CD14-positive monocyte (primary cell): ENCODE results near the gene SMIM38. TPM values are rescaled to one million over a fixed set of nuclear protein-coding genes. Genes with fewer than 3 reads are reported as not detected.

Source experiments
- DNase-seq, 3 donors: peaks; one replicate each; pipeline ENCODE4 v3.0.0-alpha.2; 2011 to 2022
- H2AFZ ChIP-seq: 2 replicates; pipeline ENCODE4 v1.6.0; 2012; ENCODE audit warnings: mild to moderate bottlenecking, low read depth, low read length, inconsistent platforms; ENCODE audit not compliant: insufficient read depth, poor library complexity, severe bottlenecking
- H3K27ac ChIP-seq, 2 donors: 1 replicate in 1 of 2; 2 replicates in 1 of 2; pipeline ENCODE4 v1.5.1; 2012 to 2013; ENCODE audit warnings: low read length in 2 of 2, control low read depth in 1 of 2, inconsistent platforms in 1 of 2, low read depth in 1 of 2, mild to moderate bottlenecking in 1 of 2
- H3K27me3 ChIP-seq, 2 donors: one replicate each; pipeline versions ENCODE4 v1.6.0 to v1.6.1; 2011 to 2013; ENCODE audit warnings: low read length in 2 of 2; ENCODE audit not compliant: control insufficient read depth in 2 of 2, insufficient read depth in 2 of 2
- H3K36me3 ChIP-seq, 2 donors: replicated peaks in 1 of 2; 1 replicate in 1 of 2; 2 replicates in 1 of 2; pipeline versions ENCODE4 v1.5.1 to v1.6.1; 2012 to 2013; ENCODE audit warnings: low read length in 2 of 2, control low read depth in 1 of 2, inconsistent platforms in 1 of 2, mild to moderate bottlenecking in 1 of 2; ENCODE audit not compliant: insufficient read depth in 2 of 2, control insufficient read depth in 1 of 2
- H3K4me1 ChIP-seq, 2 donors: 1 replicate in 1 of 2; 2 replicates in 1 of 2; pipeline versions ENCODE4 v1.5.1 to v1.6.1; 2012 to 2013; ENCODE audit warnings: low read length in 2 of 2, control low read depth in 1 of 2, inconsistent platforms in 1 of 2, mild to moderate bottlenecking in 1 of 2, moderate library complexity in 1 of 2; ENCODE audit not compliant: insufficient read depth in 2 of 2, control insufficient read depth in 1 of 2
- H3K4me2 ChIP-seq: replicated peaks from 2 replicates; pipeline ENCODE3; 2012; ENCODE audit warnings: low read length, moderate library complexity, mild to moderate bottlenecking; ENCODE audit not compliant: poor library complexity, severe bottlenecking; ENCODE audit errors: extremely low read depth
- H3K4me3 ChIP-seq, 3 experiments: fragments of 200-600 bp in 1 of 3; sonication (generic) in 1 of 3; replicated peaks in 1 of 3; 1 replicate in 2 of 3; 2 replicates in 1 of 3; pipeline ENCODE4 v1.5.1; 2011 to 2013; ENCODE audit warnings: low read length in 3 of 3, mild to moderate bottlenecking in 3 of 3, control low read depth in 2 of 3, low read depth in 2 of 3, inconsistent platforms in 1 of 3, moderate library complexity in 1 of 3
- H3K79me2 ChIP-seq: 2 replicates; pipeline ENCODE4 v1.6.0; 2012; ENCODE audit warnings: mild to moderate bottlenecking, control low read depth, inconsistent platforms, low read length, moderate library complexity; ENCODE audit not compliant: insufficient read depth
- H3K9ac ChIP-seq: 2 replicates; pipeline ENCODE4 v1.6.0; 2017; ENCODE audit warnings: low read length, mild to moderate bottlenecking; ENCODE audit not compliant: insufficient read depth, poor library complexity, severe bottlenecking
- H3K9me3 ChIP-seq, 2 donors: replicated peaks in 1 of 2; 1 replicate in 1 of 2; 2 replicates in 1 of 2; pipeline versions ENCODE4 v1.5.1 to v1.6.1; 2012 to 2013; ENCODE audit warnings: low read length in 2 of 2, control low read depth in 1 of 2; ENCODE audit not compliant: control insufficient read depth in 1 of 2, insufficient read depth in 1 of 2
- H4K20me1 ChIP-seq: 2 replicates; pipeline ENCODE4 v1.6.0; 2012; ENCODE audit warnings: mild to moderate bottlenecking, low read length, control low read depth, moderate library complexity; ENCODE audit not compliant: insufficient read depth
- H3K27ac Mint-ChIP-seq, 7 donors: one replicate each; pipeline ENCODE4 v1.8.0; 2020; ENCODE audit warnings: mild to moderate bottlenecking in 7 of 7, mixed read lengths in 7 of 7, moderate library complexity in 6 of 7, inconsistent platforms in 2 of 7
- H3K27me3 Mint-ChIP-seq, 3 donors: one replicate each; pipeline ENCODE4 v1.8.0; 2021 to 2022; ENCODE audit warnings: low read depth in 3 of 3, mild to moderate bottlenecking in 3 of 3, mixed read lengths in 3 of 3, moderate library complexity in 3 of 3, inconsistent platforms in 1 of 3
- H3K36me3 Mint-ChIP-seq, 2 donors: one replicate each; pipeline ENCODE4 v1.8.0; 2020; ENCODE audit warnings: mixed read lengths in 2 of 2, inconsistent platforms in 1 of 2, mild to moderate bottlenecking in 1 of 2
- H3K4me1 Mint-ChIP-seq: one replicate; pipeline ENCODE4 v1.8.0; 2020; ENCODE audit warnings: mild to moderate bottlenecking, mixed read lengths
- H3K4me3 Mint-ChIP-seq, 2 donors: one replicate each; pipeline ENCODE4 v1.8.0; 2020; ENCODE audit warnings: mild to moderate bottlenecking in 2 of 2, mixed read lengths in 2 of 2, moderate library complexity in 1 of 2
- H3K9me3 Mint-ChIP-seq, 7 donors: one replicate each; pipeline ENCODE4 v1.8.0; 2020 to 2022; ENCODE audit warnings: mixed read lengths in 7 of 7, mild to moderate bottlenecking in 6 of 7, moderate library complexity in 6 of 7, inconsistent platforms in 2 of 7
- CTCF ChIP-seq: fragments of 200-600 bp; IDR thresholded peaks from one replicate; pipeline ENCODE4 v1.8.0; 2022; ENCODE audit warnings: antibody characterized with exemption, mild to moderate bottlenecking
- WGBS: methylation state at CpG from one replicate; pipeline ENCODE4 v1.1.5; 2013; ENCODE audit warnings: missing lambda C conversion rate; ENCODE audit not compliant: insufficient coverage; 5-methylcytosine and 5-hydroxymethylcytosine counted together
- intact Hi-C, 2 donors: fragments of 100-400 bp; cut with micrococcal nuclease; formaldehyde crosslinking; loops; one replicate each; pipeline versions ENCODE4 v1.15.0 to v1.15.1; 2023
- polyA plus RNA-seq, 3 donors: library from polyadenylated mRNA; depleted of rRNA in 1 of 3; unstranded in 2 of 3; stranded (reverse) in 1 of 3; fragments of 300-500 nt in 2 of 3; fragments of >200 nt in 1 of 3; fragmentation: Illumina TruSeq in 2 of 3; gene quantifications; 1 replicate in 2 of 3; 2 replicates in 1 of 3; pipeline ENCODE4 v1.2.3, GENCODE V29; 2012 to 2021

SMIM38 gene
- polyA plus RNA-seq, 3 donors: 0.05 TPM; not detected in 2

- Histone ChIP-seq H3K4me2 (no peak overlapping the region), H3K4me1 (peaks cover 7 to 9% of the 10 kb centered on the region in 2 donors), H3K9me3 (peaks cover 0 to 8% of the 10 kb centered on the region in 2 donors), H3K79me2 (no peaks in the 10 kb centered on the region), H4K20me1 (no peaks in the 10 kb centered on the region), H3K27me3 (peaks cover 0 to 2% of the 10 kb centered on the region in 2 donors), H3K9ac (no peak overlapping the region), H3K4me3 (no peak overlapping the region), H2AFZ (no peak overlapping the region), H3K27ac (no peak overlapping the region), H3K36me3 (no peaks in the 10 kb centered on the region)
- H3K27me3 Mint-ChIP-seq: peaks cover 3 to 15% (median 7%) of the 10 kb centered on the region in 3 donors
- no peak for TF ChIP-seq CTCF
- peaks cover 5 to 18% (median 9%) of the 10 kb centered on the region in 7 donors for H3K9me3 Mint-ChIP-seq
- no peak overlapping the region for H3K27ac Mint-ChIP-seq
- peaks cover 6% of the 10 kb centered on the region for H3K4me1 Mint-ChIP-seq
- DNase-seq: no peak
- WGBS: 71% methylated on average over 4 of the region's 10 CpGs
- no peak overlapping the region for H3K4me3 Mint-ChIP-seq
- intact Hi-C loops: no loop called here
- no peaks in the 10 kb centered on the region for H3K36me3 Mint-ChIP-seq
Observed at GRCh38 chr11:69164824-69165223, 9.1 kb downstream of the SMIM38 start.

GRCh38 chr11:69165775-69166174 lies 10.0 kb downstream of the SMIM38 start:
- H3K9ac ChIP-seq: no peak overlapping the region
- H3K4me3 ChIP-seq: no peak overlapping the region
- no peaks in the 10 kb centered on the region for H3K36me3 Mint-ChIP-seq
- H3K27me3 Mint-ChIP-seq: peaks cover 5 to 14% (median 7%) of the 10 kb centered on the region in 3 donors
- no peaks in the 10 kb centered on the region for H3K79me2 ChIP-seq
- H2AFZ ChIP-seq: no peak overlapping the region
- no peak overlapping the region for H3K4me3 Mint-ChIP-seq
- no peak overlapping the region for H3K27ac Mint-ChIP-seq
- H3K9me3 ChIP-seq: peaks cover 0 to 8% of the 10 kb centered on the region in 2 donors
- H3K9me3 Mint-ChIP-seq: peaks cover 5 to 18% (median 9%) of the 10 kb centered on the region in 7 donors
- no peaks in the 10 kb centered on the region for H4K20me1 ChIP-seq
- H3K4me1 ChIP-seq: peaks cover 7 to 9% of the 10 kb centered on the region in 2 donors
- intact Hi-C loops: no loop called here
- 80% methylated on average over 1 of the region's 2 CpGs for WGBS
- no peak for TF ChIP-seq CTCF
- H3K4me2 ChIP-seq: no peak overlapping the region
- no peak overlapping the region for H3K27ac ChIP-seq
- no peak for DNase-seq
- peaks cover 6% of the 10 kb centered on the region for H3K4me1 Mint-ChIP-seq
- peaks cover 0 to 2% of the 10 kb centered on the region in 2 donors for H3K27me3 ChIP-seq
- no peaks in the 10 kb centered on the region for H3K36me3 ChIP-seq
